Uterus (tissue), 4 donors: Measurements from ENCODE around the gene OR2L5. TPM values are rescaled to one million over a fixed set of nuclear protein-coding genes. Genes with fewer than 3 reads are reported as not detected.

ENCODE experiments used
- DNase-seq, 2 donors: peaks; one replicate each; pipeline ENCODE4 v3.0.0-alpha.2; 2019 to 2020
- H3K27ac ChIP-seq, 2 donors: fragments of 200-600 bp; sonication (generic); 1 replicate in 1 of 2; 2 replicates in 1 of 2; pipeline ENCODE4 v1.5.1; 2016 to 2018
- H3K27me3 ChIP-seq, 2 donors: fragments of 200-600 bp; sonication (generic); one replicate each; pipeline ENCODE4 v1.5.1; 2018 to 2019; ENCODE audit warnings: control low read depth in 1 of 2
- H3K36me3 ChIP-seq, 2 donors: fragments of 200-600 bp; sonication (generic); one replicate each; pipeline ENCODE4 v1.5.1; 2019; ENCODE audit warnings: control low read depth in 1 of 2
- H3K4me1 ChIP-seq, 2 donors: fragments of 200-600 bp; sonication (generic); one replicate each; pipeline ENCODE4 v1.5.1; 2018 to 2019; ENCODE audit warnings: control low read depth in 1 of 2
- H3K4me3 ChIP-seq, 2 donors: fragments of 200-600 bp; sonication (generic); 1 replicate in 1 of 2; 2 replicates in 1 of 2; pipeline ENCODE4 v1.5.1; 2018 to 2019; ENCODE audit warnings: mild to moderate bottlenecking in 1 of 2
- H3K9me3 ChIP-seq, 2 donors: fragments of 200-600 bp; sonication (generic); one replicate each; pipeline ENCODE4 v1.5.1; 2019; ENCODE audit warnings: control low read depth in 1 of 2
- POLR2A ChIP-seq, 2 donors: fragments of 450-650 bp; IDR thresholded peaks; one replicate each; pipeline ENCODE4 v1.6.1; 2016; ENCODE audit warnings: antibody characterized with exemption in 2 of 2, mild to moderate bottlenecking in 1 of 2, moderate library complexity in 1 of 2
- intact Hi-C: fragments of 100-400 bp; cut with DNase I; formaldehyde crosslinking; loops from one replicate; pipeline ENCODE4 v1.15.1; 2023; ENCODE audit warnings: low total_unique reads
- total RNA-seq, 4 donors: library from RNA; depleted of rRNA in 3 of 4; stranded (reverse); fragments of >200 nt in 3 of 4; gene quantifications; one replicate each; pipeline versions ENCODE4 v1.1.0 to v1.2.4, GENCODE V29; 2014 to 2023
- TF ChIP-seq, protein P1 (sequence below), 4 experiments: fragments of 200-600 bp in 2 of 4; fragments of 450-650 bp in 2 of 4; sonication (generic) in 2 of 4; IDR thresholded peaks; one replicate each; pipeline ENCODE4 v1.5.1; 2016 to 2019; ENCODE audit warnings: antibody characterized with exemption in 4 of 4, mild to moderate bottlenecking in 2 of 4, moderate library complexity in 1 of 4
- donor health status: DM: yes; HTN: yes; CAD: no.

OR2L5 gene, protein sequence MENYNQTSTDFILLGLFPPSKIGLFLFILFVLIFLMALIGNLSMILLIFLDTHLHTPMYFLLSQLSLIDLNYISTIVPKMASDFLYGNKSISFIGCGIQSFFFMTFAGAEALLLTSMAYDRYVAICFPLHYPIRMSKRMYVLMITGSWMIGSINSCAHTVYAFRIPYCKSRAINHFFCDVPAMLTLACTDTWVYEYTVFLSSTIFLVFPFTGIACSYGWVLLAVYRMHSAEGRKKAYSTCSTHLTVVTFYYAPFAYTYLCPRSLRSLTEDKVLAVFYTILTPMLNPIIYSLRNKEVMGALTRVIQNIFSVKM
- under 1 TPM in 1 of 4 donors, not detected in 3; 0.14 TPM for total RNA-seq

DNA sequence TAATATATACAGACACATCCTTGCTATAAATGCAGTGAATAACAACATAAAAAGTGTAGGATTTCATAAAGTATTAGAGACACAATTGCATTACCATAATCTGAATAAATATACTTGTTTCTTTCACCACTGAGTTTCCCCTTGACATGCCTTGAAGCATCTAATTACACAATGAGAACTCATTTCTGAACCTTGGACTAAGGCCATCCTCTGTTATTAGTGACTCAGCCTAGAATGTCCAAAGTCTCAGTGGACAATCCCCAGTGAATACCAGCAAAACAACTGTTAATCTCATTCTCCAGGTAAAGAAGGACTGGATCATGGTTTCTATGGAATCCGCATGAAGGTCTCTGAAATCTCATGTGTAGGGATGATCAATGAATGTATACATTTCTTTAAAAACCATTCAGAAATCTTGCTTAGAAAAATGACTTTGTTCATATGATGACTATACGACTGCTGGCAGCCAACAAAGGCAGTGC, at the start of gene OR2L5:
Gene OR2L5, plus strand, starts transcription at position 432 of the 482 bp plus-strand sequence. CDS start 8,288 bp downstream, outside the sequence.
- TF ChIP-seq, protein P1, sequence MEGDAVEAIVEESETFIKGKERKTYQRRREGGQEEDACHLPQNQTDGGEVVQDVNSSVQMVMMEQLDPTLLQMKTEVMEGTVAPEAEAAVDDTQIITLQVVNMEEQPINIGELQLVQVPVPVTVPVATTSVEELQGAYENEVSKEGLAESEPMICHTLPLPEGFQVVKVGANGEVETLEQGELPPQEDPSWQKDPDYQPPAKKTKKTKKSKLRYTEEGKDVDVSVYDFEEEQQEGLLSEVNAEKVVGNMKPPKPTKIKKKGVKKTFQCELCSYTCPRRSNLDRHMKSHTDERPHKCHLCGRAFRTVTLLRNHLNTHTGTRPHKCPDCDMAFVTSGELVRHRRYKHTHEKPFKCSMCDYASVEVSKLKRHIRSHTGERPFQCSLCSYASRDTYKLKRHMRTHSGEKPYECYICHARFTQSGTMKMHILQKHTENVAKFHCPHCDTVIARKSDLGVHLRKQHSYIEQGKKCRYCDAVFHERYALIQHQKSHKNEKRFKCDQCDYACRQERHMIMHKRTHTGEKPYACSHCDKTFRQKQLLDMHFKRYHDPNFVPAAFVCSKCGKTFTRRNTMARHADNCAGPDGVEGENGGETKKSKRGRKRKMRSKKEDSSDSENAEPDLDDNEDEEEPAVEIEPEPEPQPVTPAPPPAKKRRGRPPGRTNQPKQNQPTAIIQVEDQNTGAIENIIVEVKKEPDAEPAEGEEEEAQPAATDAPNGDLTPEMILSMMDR (IDR thresholded peaks at IDR 0.05), result no peak
- no peak for TF ChIP-seq POLR2A (IDR thresholded peaks at IDR 0.05)
- DNase-seq, result no peak
- H3K4me1 ChIP-seq, result no peaks in the 10 kb centered on the region
- intact Hi-C loops, result no loop called here
- no peaks in the 10 kb centered on the region for H3K27me3 ChIP-seq
- no peak within 1 kb of the TSS for H3K4me3 ChIP-seq
- no peaks in the 10 kb centered on the region for H3K9me3 ChIP-seq
- no peak within 1 kb of the TSS for H3K27ac ChIP-seq
- H3K36me3 ChIP-seq, result no peaks in the 10 kb centered on the region

DNA sequence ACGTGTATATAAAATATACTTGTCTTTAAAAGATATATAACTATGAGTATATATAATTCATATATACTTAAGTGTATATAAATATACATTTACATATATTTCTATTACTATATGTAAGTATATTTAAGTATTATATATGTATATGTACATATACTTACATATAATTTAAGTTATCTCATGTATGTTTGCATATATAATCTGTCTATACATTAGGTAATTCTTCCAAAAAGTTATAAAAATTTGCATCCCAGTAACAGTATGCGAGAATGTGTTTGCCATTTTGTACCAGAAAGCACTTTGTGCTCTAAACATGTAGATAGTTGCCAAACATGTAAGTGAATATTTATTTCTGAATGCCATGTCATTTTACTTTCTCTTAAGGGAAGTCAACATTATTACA, 48.5 kb upstream of the OR2L5 start, which contains the start of gene OR2AK2:
Gene OR2AK2, plus strand, starts transcription at position 301 of the 400 bp plus-strand sequence. CDS start 144 bp downstream, outside the sequence.
- H3K36me3 ChIP-seq, result no peaks in the 10 kb centered on the region
- TF ChIP-seq POLR2A (IDR thresholded peaks at IDR 0.05), result no peak
- TF ChIP-seq, protein P1 (IDR thresholded peaks at IDR 0.05), result no peak
- intact Hi-C loops, result no loop called here
- H3K27me3 ChIP-seq, result no peaks in the 10 kb centered on the region
- DNase-seq, result no peak
- H3K4me1 ChIP-seq, result no peaks in the 10 kb centered on the region
- H3K9me3 ChIP-seq, result no peaks in the 10 kb centered on the region
- H3K4me3 ChIP-seq, result no peak within 1 kb of the TSS
- H3K27ac ChIP-seq, result no peak within 1 kb of the TSS

DNA sequence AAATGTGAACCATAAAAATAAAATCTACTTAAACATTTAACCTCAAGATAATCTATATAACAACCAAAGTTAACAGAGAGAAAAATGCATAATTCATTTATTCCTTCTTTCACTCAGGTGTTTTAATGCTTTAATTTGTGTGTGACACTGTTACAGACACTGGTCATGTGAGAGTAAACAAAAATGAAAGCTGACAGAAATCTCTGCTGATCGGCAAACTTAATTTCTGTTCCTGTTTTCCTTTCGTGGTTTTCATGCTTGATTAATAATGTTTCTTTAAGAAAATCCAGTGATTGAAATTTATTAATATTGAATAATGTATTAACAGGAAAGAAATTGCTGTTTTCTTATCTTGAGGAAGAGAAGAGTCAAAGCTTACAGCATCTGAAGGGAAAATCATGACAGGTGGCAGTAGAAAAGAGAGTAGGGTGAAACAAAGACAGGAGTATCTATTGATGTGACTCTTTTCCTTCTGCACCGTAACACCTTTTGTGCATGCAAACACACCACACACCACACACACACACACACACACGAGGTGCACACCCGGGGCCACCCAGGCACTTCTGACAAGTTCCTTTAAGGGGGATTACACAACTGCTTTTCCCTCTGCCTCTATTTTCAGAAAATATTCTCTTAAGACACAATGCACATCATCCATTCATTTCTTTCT, 46.8 kb upstream of the OR2L5 start:
- Histone ChIP-seq H3K4me3 (no peak overlapping the region), H3K27ac (no peak overlapping the region), H3K4me1 (no peaks in the 10 kb centered on the region), H3K27me3 (no peaks in the 10 kb centered on the region), H3K9me3 (no peaks in the 10 kb centered on the region), H3K36me3 (no peaks in the 10 kb centered on the region)
- no peak for DNase-seq
- intact Hi-C loops, result no loop called here
- TF ChIP-seq, protein P1 (IDR thresholded peaks at IDR 0.05), result no peak
- TF ChIP-seq POLR2A (IDR thresholded peaks at IDR 0.05), result no peak

DNA sequence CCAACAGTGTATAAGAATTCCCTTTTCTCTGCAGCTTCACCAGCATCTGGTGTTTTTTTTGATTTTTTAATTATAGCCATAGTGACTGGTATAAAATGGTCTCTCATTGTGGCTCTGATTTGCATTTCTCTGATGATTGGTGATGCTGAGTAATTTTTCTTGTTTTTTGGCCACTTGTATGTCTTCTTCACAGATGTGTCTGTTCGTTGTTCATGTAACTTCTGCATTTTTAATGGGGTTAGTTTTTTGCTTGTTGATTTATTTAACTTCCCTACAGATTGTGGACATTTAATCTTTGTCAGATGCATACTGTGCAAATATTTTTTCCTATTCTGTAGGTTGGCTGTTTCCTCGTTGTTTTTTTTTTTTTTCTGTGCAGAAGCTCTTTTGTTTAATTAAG, 20.5 kb upstream of the OR2L5 start:
- Histone ChIP-seq H3K4me3 (no peak overlapping the region), H3K36me3 (no peaks in the 10 kb centered on the region), H3K27me3 (no peaks in the 10 kb centered on the region), H3K9me3 (no peaks in the 10 kb centered on the region), H3K27ac (no peak overlapping the region), H3K4me1 (no peaks in the 10 kb centered on the region)
- TF ChIP-seq POLR2A (IDR thresholded peaks at IDR 0.05), result no peak
- TF ChIP-seq, protein P1 (IDR thresholded peaks at IDR 0.05), result no peak
- DNase-seq, result no peak
- intact Hi-C loops, result no loop called here

DNA sequence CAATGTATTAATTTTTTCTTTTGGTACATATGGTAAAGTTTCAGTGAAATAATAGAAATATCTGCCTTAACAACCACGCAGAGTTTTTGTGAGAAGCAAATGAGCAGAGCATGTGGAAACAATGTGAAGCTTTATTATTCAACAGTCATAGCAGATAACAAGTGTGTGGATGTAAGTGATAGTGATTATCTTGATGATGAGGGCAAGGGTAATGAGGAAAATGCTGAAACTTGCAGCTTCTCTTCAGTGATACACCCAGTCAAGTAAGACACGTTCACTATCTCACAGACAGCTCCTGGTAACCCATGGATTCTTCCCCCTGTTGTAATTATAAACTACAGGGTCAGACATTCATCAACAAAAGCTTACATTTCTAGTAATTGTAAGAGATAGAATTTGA, 14.6 kb upstream of the OR2L5 start:
- no peaks in the 10 kb centered on the region for H3K27me3 ChIP-seq
- TF ChIP-seq, protein P1 (IDR thresholded peaks at IDR 0.05), result no peak
- TF ChIP-seq POLR2A (IDR thresholded peaks at IDR 0.05), result no peak
- H3K27ac ChIP-seq, result no peak overlapping the region
- no peaks in the 10 kb centered on the region for H3K36me3 ChIP-seq
- intact Hi-C loops, result no loop called here
- no peaks in the 10 kb centered on the region for H3K9me3 ChIP-seq
- no peak for DNase-seq
- no peak overlapping the region for H3K4me3 ChIP-seq
- no peaks in the 10 kb centered on the region for H3K4me1 ChIP-seq
